DND-41 (cell line): ENCODE measurements around the gene MALT1.

ENCODE experiments used
- ATAC-seq: fragments of 200-7000 bp; cut with Tn5 transposase; 3 replicates; pipeline ENCODE4 v1.9.1; 2021; ENCODE audit warnings: low read depth; ENCODE audit not compliant: insufficient read depth
- DNase-seq: peaks from one replicate; pipeline ENCODE4 v3.0.0-alpha.2; 2020
- H2AFZ ChIP-seq: 2 replicates; pipeline ENCODE4 v1.6.0; 2012; ENCODE audit warnings: low read depth, low read length
- H3K27ac ChIP-seq: 2 replicates; pipeline ENCODE4 v1.5.1; 2012; ENCODE audit warnings: low read length, inconsistent platforms
- H3K27me3 ChIP-seq: fragments of 200-600 bp; sonication (generic); 2 replicates; pipeline ENCODE4 v1.6.0; 2012; ENCODE audit warnings: low read length, mild to moderate bottlenecking, inconsistent platforms; ENCODE audit not compliant: insufficient read depth, poor library complexity
- H3K36me3 ChIP-seq: 2 replicates; pipeline ENCODE4 v1.5.1; 2012; ENCODE audit warnings: low read length, inconsistent platforms; ENCODE audit not compliant: insufficient read depth
- H3K4me1 ChIP-seq: 2 replicates; pipeline ENCODE4 v1.5.1; 2012; ENCODE audit warnings: mild to moderate bottlenecking, low read length; ENCODE audit not compliant: insufficient read depth
- H3K4me2 ChIP-seq: 2 replicates; pipeline ENCODE4 v1.6.0; 2012; ENCODE audit warnings: mild to moderate bottlenecking, moderate library complexity, low read length, inconsistent platforms; ENCODE audit not compliant: insufficient read depth
- H3K4me3 ChIP-seq, 2 experiments: fragments of 200-600 bp in 1 of 2; shearing (Covaris generic) in 1 of 2; 2 replicates each; pipeline ENCODE4 v1.5.1; 2012 to 2016; ENCODE audit warnings: inconsistent platforms in 2 of 2, low read length in 2 of 2, mild to moderate bottlenecking in 2 of 2, low read depth in 1 of 2, moderate library complexity in 1 of 2
- H3K79me2 ChIP-seq: 2 replicates; pipeline ENCODE4 v1.6.0; 2012; ENCODE audit warnings: low read length, inconsistent platforms; ENCODE audit not compliant: insufficient read depth
- H3K9ac ChIP-seq: 2 replicates; pipeline ENCODE4 v1.6.0; 2012; ENCODE audit warnings: low read depth, mild to moderate bottlenecking, inconsistent platforms, low read length, moderate library complexity
- H3K9me3 ChIP-seq: 2 replicates; pipeline ENCODE4 v1.5.1; 2012; ENCODE audit warnings: low read length, moderate library complexity, mild to moderate bottlenecking, inconsistent platforms; ENCODE audit not compliant: insufficient read depth, severe bottlenecking
- H4K20me1 ChIP-seq: 2 replicates; pipeline ENCODE4 v1.6.0; 2012; ENCODE audit warnings: low read length; ENCODE audit not compliant: insufficient read depth
- EZH2 ChIP-seq: IDR thresholded peaks from 3 replicates; pipeline ENCODE4 v1.6.1; 2012; ENCODE audit warnings: borderline replicate concordance, low read depth, mild to moderate bottlenecking, moderate library complexity, low read length, inconsistent platforms; ENCODE audit not compliant: severe bottlenecking
- TF ChIP-seq, protein P1 (sequence below): IDR thresholded peaks from 2 replicates; pipeline ENCODE4 v1.5.1; 2012; ENCODE audit warnings: borderline replicate concordance, low read length, moderate library complexity, mild to moderate bottlenecking; ENCODE audit not compliant: poor library complexity, severe bottlenecking; ENCODE audit errors: extremely low read depth

Gene MALT1

DNA sequence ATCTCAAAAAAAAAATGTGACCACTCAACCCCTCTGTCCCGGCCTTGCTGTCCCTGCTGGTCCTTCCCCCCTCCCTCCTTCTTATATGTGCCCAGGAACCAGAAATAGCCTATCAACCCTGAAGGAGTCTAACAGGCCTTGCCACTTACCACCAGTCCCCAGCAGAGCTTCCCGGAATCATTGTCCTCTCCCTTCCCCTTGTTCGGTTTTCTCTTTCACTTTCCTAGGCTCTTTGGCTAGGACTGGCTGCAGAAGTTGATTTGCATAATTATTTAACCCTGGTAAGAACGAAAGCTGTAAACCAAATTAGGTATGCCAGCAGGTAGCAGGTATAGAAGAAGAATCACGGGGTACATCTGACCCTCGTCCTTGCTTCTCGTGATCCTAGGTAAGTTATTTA, 120.8 kb downstream of the MALT1 start:
- Histone ChIP-seq H3K36me3 (no peaks in the 10 kb centered on the region), H2AFZ (no peak overlapping the region), H3K4me3 (no peak overlapping the region), H3K4me2 (no peak overlapping the region), H3K79me2 (no peaks in the 10 kb centered on the region), H3K27me3 (peaks cover 3% of the 10 kb centered on the region), H3K9ac (no peak overlapping the region), H3K4me1 (no peaks in the 10 kb centered on the region), H4K20me1 (no peaks in the 10 kb centered on the region), H3K9me3 (no peaks in the 10 kb centered on the region), H3K27ac (no peak overlapping the region)
- DNase-seq (no peak), ATAC-seq (no peak)
- TF ChIP-seq EZH2 = no peak
- TF ChIP-seq, protein P1, sequence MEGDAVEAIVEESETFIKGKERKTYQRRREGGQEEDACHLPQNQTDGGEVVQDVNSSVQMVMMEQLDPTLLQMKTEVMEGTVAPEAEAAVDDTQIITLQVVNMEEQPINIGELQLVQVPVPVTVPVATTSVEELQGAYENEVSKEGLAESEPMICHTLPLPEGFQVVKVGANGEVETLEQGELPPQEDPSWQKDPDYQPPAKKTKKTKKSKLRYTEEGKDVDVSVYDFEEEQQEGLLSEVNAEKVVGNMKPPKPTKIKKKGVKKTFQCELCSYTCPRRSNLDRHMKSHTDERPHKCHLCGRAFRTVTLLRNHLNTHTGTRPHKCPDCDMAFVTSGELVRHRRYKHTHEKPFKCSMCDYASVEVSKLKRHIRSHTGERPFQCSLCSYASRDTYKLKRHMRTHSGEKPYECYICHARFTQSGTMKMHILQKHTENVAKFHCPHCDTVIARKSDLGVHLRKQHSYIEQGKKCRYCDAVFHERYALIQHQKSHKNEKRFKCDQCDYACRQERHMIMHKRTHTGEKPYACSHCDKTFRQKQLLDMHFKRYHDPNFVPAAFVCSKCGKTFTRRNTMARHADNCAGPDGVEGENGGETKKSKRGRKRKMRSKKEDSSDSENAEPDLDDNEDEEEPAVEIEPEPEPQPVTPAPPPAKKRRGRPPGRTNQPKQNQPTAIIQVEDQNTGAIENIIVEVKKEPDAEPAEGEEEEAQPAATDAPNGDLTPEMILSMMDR = no peak

DNA sequence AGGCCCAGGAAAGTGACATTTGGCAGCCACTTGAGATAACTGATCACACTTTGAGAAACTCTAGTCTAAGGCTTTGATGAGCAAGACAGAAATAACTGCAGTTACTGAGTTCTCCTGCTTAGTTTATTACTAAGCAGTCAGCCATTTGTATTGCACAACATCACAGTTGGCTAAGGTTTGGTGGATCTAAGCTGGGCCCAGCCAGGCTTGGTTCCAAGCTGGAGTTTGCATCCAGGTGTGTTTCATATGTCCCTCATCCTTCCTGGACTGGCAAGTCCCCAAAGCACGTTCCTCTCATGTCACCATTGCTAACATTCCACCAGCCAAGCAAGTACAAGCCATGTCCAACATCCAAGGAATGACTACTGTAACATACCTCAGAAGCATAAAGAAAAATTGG, 122.1 kb downstream of the MALT1 start:
- H3K4me3 ChIP-seq = no peak overlapping the region
- H3K9ac ChIP-seq = no peak overlapping the region
- no peaks in the 10 kb centered on the region for H3K4me1 ChIP-seq
- H4K20me1 ChIP-seq = no peaks in the 10 kb centered on the region
- no peak overlapping the region for H3K27ac ChIP-seq
- peaks cover 3% of the 10 kb centered on the region for H3K27me3 ChIP-seq
- H3K79me2 ChIP-seq = no peaks in the 10 kb centered on the region
- no peak for TF ChIP-seq EZH2
- TF ChIP-seq, protein P1 = no peak
- ATAC-seq = no peak
- no peak for DNase-seq
- H2AFZ ChIP-seq = no peak overlapping the region
- H3K4me2 ChIP-seq = no peak overlapping the region
- H3K36me3 ChIP-seq = no peaks in the 10 kb centered on the region
- H3K9me3 ChIP-seq = no peaks in the 10 kb centered on the region

DNA sequence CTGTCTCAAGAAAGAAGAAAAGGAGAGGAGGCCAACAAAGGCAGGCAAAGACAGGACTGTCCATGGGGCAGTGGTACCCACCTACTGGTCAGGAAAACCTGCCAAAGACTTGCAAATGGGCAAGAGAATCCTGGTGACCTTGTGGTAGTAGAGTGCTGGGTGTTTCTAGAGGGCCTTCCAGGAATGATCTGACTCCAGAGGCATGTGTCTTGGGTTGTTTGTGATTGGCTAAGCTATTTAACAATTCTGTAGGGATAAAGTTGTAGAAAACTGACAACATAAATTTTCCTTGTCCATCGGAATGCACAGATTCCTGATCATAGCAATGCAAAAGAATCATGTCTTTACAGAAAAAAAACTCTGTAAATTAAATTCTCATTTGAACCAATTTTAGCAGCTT, 125.0 kb downstream of the MALT1 start:
- Histone ChIP-seq H3K27ac (no peak overlapping the region), H3K36me3 (no peaks in the 10 kb centered on the region), H3K4me1 (no peaks in the 10 kb centered on the region), H3K79me2 (no peaks in the 10 kb centered on the region), H2AFZ (no peak overlapping the region), H3K9ac (no peak overlapping the region), H4K20me1 (no peaks in the 10 kb centered on the region), H3K4me3 (no peak overlapping the region), H3K27me3 (peaks cover 4% of the 10 kb centered on the region), H3K4me2 (no peak overlapping the region), H3K9me3 (no peaks in the 10 kb centered on the region)
- TF ChIP-seq EZH2 = no peak
- ATAC-seq (no peak), DNase-seq (no peak)

DNA sequence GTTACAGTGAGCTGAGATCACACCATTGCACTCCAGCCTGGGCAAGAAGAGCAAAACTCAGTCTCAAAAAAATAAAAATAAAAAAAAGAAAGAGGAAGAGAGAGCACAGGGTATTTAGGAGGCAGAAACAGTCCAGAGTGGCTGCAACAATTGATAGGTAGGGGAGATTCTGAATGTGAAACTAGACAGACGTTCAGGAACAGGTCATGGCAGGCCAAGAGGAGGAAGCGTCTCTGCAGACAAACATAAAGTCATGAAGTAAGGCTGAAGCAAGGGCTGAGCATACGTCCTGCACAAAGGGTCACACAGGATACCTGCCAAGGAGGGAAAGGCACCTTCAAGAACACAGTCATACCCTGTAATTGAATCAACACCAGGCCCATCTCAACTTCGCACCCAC, 129.3 kb downstream of the MALT1 start:
- ATAC-seq = no peak

More for the DNA sequence above, 129.3 kb downstream of the MALT1 start:
- Histone ChIP-seq H3K36me3 (no peaks in the 10 kb centered on the region), H2AFZ (no peak overlapping the region), H3K27me3 (peaks cover 8% of the 10 kb centered on the region), H3K9ac (no peak overlapping the region), H3K4me1 (no peaks in the 10 kb centered on the region), H3K4me3 (no peak overlapping the region), H4K20me1 (no peaks in the 10 kb centered on the region), H3K27ac (no peak overlapping the region), H3K9me3 (peaks cover 9% of the 10 kb centered on the region), H3K79me2 (no peaks in the 10 kb centered on the region), H3K4me2 (no peak overlapping the region)
- DNase-seq = no peak
- no peak for TF ChIP-seq EZH2
